A549 treated with CORT108297 at 1 μM for 4 hours (cell line): ENCODE results near the gene RSAD2. TPM values are rescaled to one million over a fixed set of nuclear protein-coding genes. Genes with fewer than 3 reads are reported as not detected.

Source experiments
- total RNA-seq: library from RNA; stranded (reverse); fragments of 200-300 nt; extraction: Qiagen RNA extraction; gene quantifications from 5 replicates; pipeline ENCODE4 v1.2.3, GENCODE V29; 2022

RSAD2 gene, protein sequence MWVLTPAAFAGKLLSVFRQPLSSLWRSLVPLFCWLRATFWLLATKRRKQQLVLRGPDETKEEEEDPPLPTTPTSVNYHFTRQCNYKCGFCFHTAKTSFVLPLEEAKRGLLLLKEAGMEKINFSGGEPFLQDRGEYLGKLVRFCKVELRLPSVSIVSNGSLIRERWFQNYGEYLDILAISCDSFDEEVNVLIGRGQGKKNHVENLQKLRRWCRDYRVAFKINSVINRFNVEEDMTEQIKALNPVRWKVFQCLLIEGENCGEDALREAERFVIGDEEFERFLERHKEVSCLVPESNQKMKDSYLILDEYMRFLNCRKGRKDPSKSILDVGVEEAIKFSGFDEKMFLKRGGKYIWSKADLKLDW
- total RNA-seq, result 0.17 to 0.89 TPM (median 0.25 TPM) in 5 replicates

DNA sequence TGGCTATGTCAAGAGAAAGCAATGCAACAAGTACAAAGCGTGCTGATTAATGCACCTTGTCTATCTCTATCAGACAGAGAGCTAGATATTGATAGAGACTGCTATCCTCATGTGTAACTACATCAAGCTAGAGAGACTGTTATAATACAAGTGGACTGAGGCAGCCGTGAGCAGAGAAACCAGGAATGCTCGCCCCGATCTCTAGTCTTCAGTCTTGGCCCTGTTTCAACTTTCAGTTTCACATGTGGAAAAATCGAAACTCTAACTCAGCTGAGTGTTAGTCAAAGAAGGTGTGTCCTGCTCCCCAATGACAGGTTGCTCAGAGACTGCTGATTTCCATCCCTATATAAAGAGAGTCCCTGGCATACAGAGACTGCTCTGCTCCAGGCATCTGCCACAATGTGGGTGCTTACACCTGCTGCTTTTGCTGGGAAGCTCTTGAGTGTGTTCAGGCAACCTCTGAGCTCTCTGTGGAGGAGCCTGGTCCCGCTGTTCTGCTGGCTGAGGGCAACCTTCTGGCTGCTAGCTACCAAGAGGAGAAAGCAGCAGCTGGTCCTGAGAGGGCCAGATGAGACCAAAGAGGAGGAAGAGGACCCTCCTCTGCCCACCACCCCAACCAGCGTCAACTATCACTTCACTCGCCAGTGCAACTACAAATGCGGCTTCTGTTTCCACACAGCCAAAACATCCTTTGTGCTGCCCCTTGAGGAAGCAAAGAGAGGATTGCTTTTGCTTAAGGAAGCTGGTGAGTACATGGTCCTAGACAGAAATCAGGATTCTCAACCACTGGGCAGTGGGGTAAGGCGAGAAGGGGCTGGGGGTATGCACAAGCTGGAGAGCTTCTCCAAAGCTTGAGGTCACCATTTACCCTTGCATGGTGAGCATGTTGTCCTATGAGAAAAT lies at the start of gene RSAD2:
RSAD2 (plus strand) TSS at position 376 of the 903 bp plus-strand sequence; CDS start at position 400, 24 bp downstream.

DNA sequence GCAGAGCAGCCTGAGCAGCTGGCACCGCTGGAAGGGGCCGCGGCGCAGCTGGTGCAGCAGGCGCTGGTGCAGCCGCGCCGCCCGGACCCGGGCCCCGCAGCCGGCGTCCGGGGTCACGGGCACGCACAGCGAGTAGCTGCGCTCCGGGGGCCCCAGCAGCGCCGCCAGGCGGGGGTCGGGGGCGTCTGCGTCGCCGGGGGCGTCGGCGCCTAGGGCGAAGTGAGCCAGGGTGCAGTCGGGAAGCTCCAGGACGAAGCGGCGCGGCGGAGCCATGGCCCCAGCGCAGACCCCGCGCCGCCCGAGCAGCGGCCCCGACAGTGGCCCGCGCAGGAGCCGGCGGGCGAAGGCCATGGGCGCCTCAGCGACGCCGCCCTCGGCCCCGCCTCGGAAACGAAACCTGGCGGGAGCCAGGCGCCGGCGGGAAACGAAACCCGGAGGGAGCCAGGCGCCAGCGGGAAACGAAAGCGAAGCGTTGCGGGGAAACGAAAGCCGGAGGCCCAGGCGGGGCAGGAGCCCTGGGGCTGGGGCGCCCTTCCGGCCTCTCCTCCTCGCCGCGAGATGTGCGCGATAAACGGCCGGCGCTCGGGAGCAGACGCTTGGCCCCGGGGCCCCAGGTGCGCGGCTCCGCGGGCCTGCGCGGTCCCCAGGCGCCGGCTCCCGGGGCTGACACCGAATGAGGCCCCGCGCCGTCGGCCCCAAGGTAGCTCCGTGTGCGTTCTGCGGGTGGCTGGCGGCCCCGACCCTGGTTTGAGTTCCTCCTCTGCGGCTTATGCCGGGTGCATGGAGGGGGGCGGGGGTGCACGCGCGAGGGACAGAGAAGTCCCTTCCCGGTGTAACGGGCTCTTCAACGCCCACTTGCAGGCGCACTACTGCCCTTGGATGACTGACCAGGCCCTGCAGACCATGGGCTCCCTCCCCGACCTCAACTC lies 12.0 kb upstream of the RSAD2 start, which contains the start of gene CMPK2:
CMPK2 (minus strand) TSS at position 562 of the 929 bp plus-strand sequence; CDS start at position 351, 211 bp downstream.

DNA sequence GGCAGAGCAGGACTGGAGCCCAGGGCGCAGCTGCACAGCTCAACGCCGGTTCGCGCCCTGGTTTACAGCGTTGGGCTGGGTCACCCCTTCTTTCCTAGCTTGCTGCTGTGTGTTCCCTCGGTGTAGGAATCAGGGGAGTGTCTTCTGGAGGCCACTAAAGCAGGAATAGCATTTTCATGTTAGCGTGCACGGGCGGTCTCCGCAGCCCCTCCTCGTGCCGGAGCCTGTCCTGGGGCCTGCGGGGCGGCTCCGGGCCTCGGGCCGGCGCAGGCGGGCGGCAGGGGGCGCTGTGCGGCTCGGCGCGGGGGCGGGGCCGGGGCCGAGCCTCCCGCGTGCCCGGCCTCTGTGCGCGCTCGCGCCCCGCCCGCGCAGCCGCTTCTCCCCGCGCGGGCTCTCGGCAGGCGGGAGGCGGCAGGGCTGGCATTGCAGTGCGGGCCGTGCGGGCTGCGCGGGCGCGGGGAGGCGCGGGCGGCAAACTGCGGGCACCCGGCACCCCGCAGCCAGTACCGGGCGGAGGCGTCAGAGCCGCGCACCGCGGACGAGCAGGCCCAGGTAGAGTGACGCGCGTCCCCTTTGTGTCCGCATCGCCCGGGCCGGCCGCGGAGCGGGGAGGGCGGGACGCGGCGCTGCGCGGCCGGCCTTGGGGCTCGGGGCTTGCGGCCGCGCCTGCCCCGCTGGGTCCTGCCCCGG lies 39.6 kb downstream of the RSAD2 start, which contains the start of gene RNF144A:
RNF144A (plus strand) TSS at position 342 of the 690 bp plus-strand sequence. CDS start 79,515 bp downstream, outside the sequence.

Other genes with a start within 250 kb of the RSAD2 start
- gene CMPK2, start 11.9 kb upstream of the RSAD2 start, total RNA-seq, result 0.87 to 1.2 TPM (median 1.1 TPM) in 5 replicates
- 6.2 to 8.1 TPM (median 7.0 TPM) in 5 replicates for gene RNF144A, start 39.6 kb downstream of the RSAD2 start, total RNA-seq